ENCODE measurements around the gene MAP4K3.
"Not testable (repeated sequence)": the region's sequence is repeated elsewhere in the genome, so short reads cannot be mapped to it uniquely, and the experiment has no call there.

The MAP4K3 gene

DNA sequence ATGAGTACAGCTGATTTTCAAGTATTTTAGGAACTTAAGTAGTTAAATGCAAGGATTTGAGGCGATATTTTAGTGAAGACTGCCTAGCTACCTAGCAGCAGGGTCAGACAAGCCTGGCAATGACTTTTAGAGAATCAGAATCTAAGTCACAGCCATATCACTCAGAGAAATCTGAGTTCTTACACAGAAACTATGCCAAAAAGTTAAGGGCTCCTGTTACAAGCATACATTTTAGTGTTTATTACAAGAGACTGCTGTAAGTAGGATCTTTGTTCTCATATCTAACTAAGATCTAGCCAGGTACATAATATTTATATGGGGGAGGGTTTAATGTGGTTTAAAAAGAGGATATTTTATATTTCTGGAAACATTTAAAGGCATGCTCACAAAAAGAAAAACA lies 37.5 kb downstream of the MAP4K3 start:
- no peak overlapping the region for H3K9ac ChIP-seq
- no peak overlapping the region for H3K27ac ChIP-seq

GRCh38 chr2:39395313-39395712 lies 41.8 kb downstream of the MAP4K3 start:
- no peaks in the 10 kb centered on the region for H3K27me3 ChIP-seq
- H3K27ac ChIP-seq: no peak overlapping the region
- no peak overlapping the region for H3K4me3 ChIP-seq
- H3K9ac ChIP-seq: no peak overlapping the region
- H3K4me2 ChIP-seq: no peak overlapping the region
- H4K20me1 ChIP-seq: peaks cover 37% of the 10 kb centered on the region
- TF ChIP-seq Cebpa-rat (IDR thresholded peaks at IDR 0.05): no peak
- no peaks in the 10 kb centered on the region for H3K4me1 ChIP-seq
- 0 out of 2 replicates have a peak, but pooled peaks cover 7% of the 10 kb centered on the region for H3K9me3 ChIP-seq
- peaks cover 7% of the 10 kb centered on the region; the same call in 1 of the 2 replicates for H3K36me3 ChIP-seq

More for the DNA sequence above, 37.5 kb downstream of the MAP4K3 start:
- H3K4me3 ChIP-seq: no peak overlapping the region
- H3K9me3 ChIP-seq: no peaks in the 10 kb centered on the region; the same call in 1 of the 2 replicates
- peaks cover 52% of the 10 kb centered on the region for H4K20me1 ChIP-seq
- no peak for TF ChIP-seq Cebpa-rat (IDR thresholded peaks at IDR 0.05)
- H3K36me3 ChIP-seq: peaks cover 5% of the 10 kb centered on the region; the same call in 1 of the 2 replicates
- H3K4me2 ChIP-seq: no peak overlapping the region
- H3K4me1 ChIP-seq: 0 out of 2 replicates have a peak, but pooled peaks cover under 1% of the 10 kb centered on the region
- H3K27me3 ChIP-seq: no peaks in the 10 kb centered on the region

DNA sequence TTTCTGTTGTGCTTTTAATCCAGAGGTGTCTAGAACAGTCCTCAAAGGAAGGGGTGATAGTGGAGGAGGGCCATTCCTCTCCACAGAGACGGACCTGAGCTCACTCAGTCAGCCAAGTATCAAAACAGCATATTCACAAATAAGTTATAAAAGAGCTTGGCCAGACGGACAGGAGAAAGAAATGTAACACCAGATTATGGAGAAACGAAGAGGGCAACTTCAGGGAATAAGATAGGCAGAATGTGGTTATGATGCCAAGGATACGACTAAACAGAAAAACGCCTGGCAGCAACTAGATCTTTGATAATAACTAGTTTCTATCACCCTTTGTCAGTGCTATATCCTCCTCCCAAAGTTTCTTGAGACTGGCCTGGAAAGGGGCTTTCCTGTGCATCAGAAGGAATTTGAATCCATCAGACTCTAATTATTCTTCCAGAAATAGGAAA lies 42.5 kb downstream of the MAP4K3 start:
- H3K9ac ChIP-seq: no peak overlapping the region
- H3K9me3 ChIP-seq: 0 out of 2 replicates have a peak, but pooled peaks cover 9% of the 10 kb centered on the region
- H3K4me1 ChIP-seq: no peaks in the 10 kb centered on the region
- no peaks in the 10 kb centered on the region for H3K27me3 ChIP-seq
- peaks cover 29% of the 10 kb centered on the region for H4K20me1 ChIP-seq
- TF ChIP-seq Cebpa-rat (IDR thresholded peaks at IDR 0.05): no peak
- H3K4me3 ChIP-seq: no peak overlapping the region
- peaks cover 11% of the 10 kb centered on the region; the same call in 1 of the 2 replicates for H3K36me3 ChIP-seq
- no peak overlapping the region for H3K27ac ChIP-seq
- no peak overlapping the region for H3K4me2 ChIP-seq

- Histone ChIP-seq H3K4me3 (no peak overlapping the region), H3K36me3 (peaks cover 11% of the 10 kb centered on the region; the same call in 1 of the 2 replicates), H3K4me1 (no peaks in the 10 kb centered on the region), H3K9ac (no peak overlapping the region), H3K4me2 (no peak overlapping the region), H3K27me3 (no peaks in the 10 kb centered on the region), H3K27ac (no peak overlapping the region), H3K9me3 (0 out of 2 replicates have a peak, but pooled peaks cover 9% of the 10 kb centered on the region), H4K20me1 (peaks cover 20% of the 10 kb centered on the region; the same call in 1 of the 2 replicates)
- no peak for TF ChIP-seq Cebpa-rat (IDR thresholded peaks at IDR 0.05)
Measured at GRCh38 chr2:39392672-39393071, 44.4 kb downstream of the MAP4K3 start.

GRCh38 chr2:39390216-39390615 lies 46.9 kb downstream of the MAP4K3 start:
- Histone ChIP-seq H3K27ac (no peak overlapping the region), H4K20me1 (peaks cover 19% of the 10 kb centered on the region; the same call in 1 of the 2 replicates)
- TF ChIP-seq Cebpa-rat (IDR thresholded peaks at IDR 0.05): no peak

DNA sequence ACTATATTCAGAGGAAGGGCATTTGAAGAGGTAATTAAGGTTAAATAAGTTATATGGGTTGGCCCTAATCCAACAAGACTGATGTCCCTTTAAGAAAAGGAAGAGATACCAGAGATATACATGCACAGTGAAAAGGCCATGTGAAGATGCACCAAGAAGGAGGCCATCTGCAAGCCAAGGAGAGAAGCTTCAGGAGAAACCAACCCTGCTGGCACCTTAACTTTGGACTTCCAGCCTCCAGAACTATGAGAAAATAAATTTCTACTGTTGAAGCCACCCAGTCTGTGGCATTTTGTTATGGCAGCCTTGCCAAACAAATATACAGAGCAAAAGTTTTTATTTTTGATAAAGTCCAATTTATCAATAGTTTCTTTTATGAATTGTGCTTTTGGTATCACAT lies 51.0 kb downstream of the MAP4K3 start:
- Histone ChIP-seq H3K27me3 (no peaks in the 10 kb centered on the region), H3K9ac (no peak overlapping the region)

More at GRCh38 chr2:39390216-39390615, 46.9 kb downstream of the MAP4K3 start:
- Histone ChIP-seq H3K36me3 (peaks cover 16% of the 10 kb centered on the region; the same call in 1 of the 2 replicates), H3K9me3 (peaks cover 29% of the 10 kb centered on the region), H3K9ac (no peak overlapping the region), H3K4me1 (no peaks in the 10 kb centered on the region), H3K27me3 (no peaks in the 10 kb centered on the region), H3K4me2 (no peak overlapping the region), H3K4me3 (no peak overlapping the region)

GRCh38 chr2:39385172-39385571 lies 51.9 kb downstream of the MAP4K3 start:
- TF ChIP-seq Cebpa-rat (IDR thresholded peaks at IDR 0.05): no peak
- peaks cover 33% of the 10 kb centered on the region for H3K9me3 ChIP-seq
- 0 out of 2 replicates have a peak, but pooled peaks cover 7% of the 10 kb centered on the region for H3K36me3 ChIP-seq
- H3K27ac ChIP-seq: no peak overlapping the region
- H3K4me2 ChIP-seq: no peak overlapping the region
- H4K20me1 ChIP-seq: no peaks in the 10 kb centered on the region; the same call in 1 of the 2 replicates
- H3K4me1 ChIP-seq: peaks cover 14% of the 10 kb centered on the region; the same call in 1 of the 2 replicates
- H3K27me3 ChIP-seq: no peaks in the 10 kb centered on the region
- no peak overlapping the region for H3K9ac ChIP-seq
- no peak overlapping the region for H3K4me3 ChIP-seq

More for the DNA sequence above, 51.0 kb downstream of the MAP4K3 start:
- Histone ChIP-seq H3K9me3 (peaks cover 37% of the 10 kb centered on the region), H3K4me3 (no peak overlapping the region), H3K4me2 (no peak overlapping the region), H3K36me3 (0 out of 2 replicates have a peak, but pooled peaks cover 10% of the 10 kb centered on the region), H3K27ac (no peak overlapping the region), H4K20me1 (no peaks in the 10 kb centered on the region; the same call in 1 of the 2 replicates), H3K4me1 (0 out of 2 replicates have a peak, but pooled peaks cover 8% of the 10 kb centered on the region)
- TF ChIP-seq Cebpa-rat (IDR thresholded peaks at IDR 0.05): no peak

DNA sequence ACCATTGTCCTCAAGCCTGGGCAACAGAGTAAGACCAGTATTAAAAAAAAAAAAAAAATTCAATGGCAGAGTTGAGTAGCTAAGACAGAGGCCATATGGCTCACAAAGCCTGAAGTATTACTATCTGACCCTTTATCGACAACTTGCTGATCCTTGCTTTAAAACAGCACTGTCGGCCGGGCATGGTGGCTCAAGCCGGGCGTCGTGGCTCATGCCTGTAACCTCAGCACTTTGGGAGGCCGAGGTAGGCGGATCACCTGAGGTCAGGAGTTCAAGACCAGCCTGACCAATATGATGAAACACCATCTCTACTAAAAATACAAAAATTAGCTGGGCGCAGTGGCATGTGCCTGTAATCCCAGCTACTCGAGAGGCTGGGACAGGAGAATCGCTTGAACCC lies 53.0 kb downstream of the MAP4K3 start:
- not testable (repeated sequence) for H3K4me3 ChIP-seq, H3K27me3 ChIP-seq, H3K9ac ChIP-seq, H4K20me1 ChIP-seq, H3K4me2 ChIP-seq, H3K27ac ChIP-seq, H3K36me3 ChIP-seq
- peaks cover 18% of the 10 kb centered on the region; the same call in 1 of the 2 replicates for H3K4me1 ChIP-seq
- peaks cover 33% of the 10 kb centered on the region for H3K9me3 ChIP-seq

GRCh38 chr2:39383146-39383545 lies 53.9 kb downstream of the MAP4K3 start:
- Histone ChIP-seq H4K20me1 (no peaks in the 10 kb centered on the region; the same call in 1 of the 2 replicates), H3K36me3 (0 out of 2 replicates have a peak, but pooled peaks cover 5% of the 10 kb centered on the region)

DNA sequence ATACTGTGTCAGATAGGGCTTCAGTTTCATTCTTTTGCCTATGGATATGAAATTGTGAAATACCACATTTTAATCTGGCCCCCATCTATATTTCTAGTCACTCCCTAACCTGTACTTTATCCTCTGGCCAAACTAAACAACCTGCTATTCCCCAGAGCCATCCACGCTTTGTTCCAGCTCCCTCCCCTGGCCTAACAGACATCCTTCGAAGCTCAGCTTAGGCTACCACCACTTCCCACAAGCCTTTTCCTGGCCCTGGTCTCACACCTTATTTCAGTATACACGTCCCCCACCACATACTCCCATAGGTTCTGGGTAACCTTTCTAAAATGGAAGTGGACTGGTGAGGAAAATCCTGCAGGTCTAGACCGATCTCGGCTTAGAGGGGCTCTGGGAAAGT lies 55.4 kb downstream of the MAP4K3 start:
- Histone ChIP-seq H3K27me3 (no peaks in the 10 kb centered on the region), H3K27ac (no peak overlapping the region), H3K9me3 (peaks cover 24% of the 10 kb centered on the region), H3K4me3 (no peak overlapping the region), H3K4me1 (peaks cover 29% of the 10 kb centered on the region), H4K20me1 (no peaks in the 10 kb centered on the region; the same call in 1 of the 2 replicates), H3K4me2 (no peak overlapping the region), H3K9ac (no peak overlapping the region), H3K36me3 (0 out of 2 replicates have a peak, but pooled peaks cover 5% of the 10 kb centered on the region)
- no peak for TF ChIP-seq Cebpa-rat (IDR thresholded peaks at IDR 0.05)

More at GRCh38 chr2:39383146-39383545, 53.9 kb downstream of the MAP4K3 start:
- peaks cover 33% of the 10 kb centered on the region for H3K9me3 ChIP-seq
- H3K4me2 ChIP-seq: no peak overlapping the region
- no peaks in the 10 kb centered on the region for H3K27me3 ChIP-seq
- no peak overlapping the region for H3K9ac ChIP-seq
- no peak for TF ChIP-seq Cebpa-rat (IDR thresholded peaks at IDR 0.05)
- no peak overlapping the region for H3K4me3 ChIP-seq
- peaks cover 18% of the 10 kb centered on the region; the same call in 1 of the 2 replicates for H3K4me1 ChIP-seq
- H3K27ac ChIP-seq: no peak overlapping the region
